GM12878 (cell line): ENCODE results near the gene CKS1B. TPM values are rescaled to one million over a fixed set of nuclear protein-coding genes. Genes with fewer than 3 reads are reported as not detected.

ENCODE experiments used
- ASH2L ChIP-seq: fragments of 300-600, 200-600 bp; sonication (generic); IDR thresholded peaks from 2 replicates; pipeline ENCODE4 v1.6.1; 2017; ENCODE audit warnings: low read depth, mild to moderate bottlenecking, borderline replicate concordance
- CBX5 ChIP-seq: sonication (generic); IDR thresholded peaks from 2 replicates; pipeline ENCODE4 v1.6.1; 2016; ENCODE audit warnings: low read depth, moderate library complexity, mild to moderate bottlenecking, inconsistent platforms
- CREM ChIP-seq: IDR thresholded peaks from 2 replicates; pipeline ENCODE4 v1.6.1; 2014; ENCODE audit warnings: antibody characterized with exemption, low read depth
- HCFC1 ChIP-seq: fragments of 150-350 bp; IDR thresholded peaks from 2 replicates; pipeline ENCODE4 v1.6.1; 2014; ENCODE audit warnings: low read length
- HDGF ChIP-seq: fragments of 450-650 bp; IDR thresholded peaks from 2 replicates; pipeline ENCODE4 v1.6.1; 2016; ENCODE audit warnings: antibody characterized with exemption
- MLLT1 ChIP-seq: fragments of 450-650 bp; IDR thresholded peaks from 2 replicates; pipeline ENCODE4 v1.6.1; 2016; ENCODE audit warnings: mild to moderate bottlenecking
- NFYB ChIP-seq: IDR thresholded peaks from 2 replicates; pipeline ENCODE4 v1.6.1; 2011; ENCODE audit warnings: low read depth, mild to moderate bottlenecking, low read length, improper control_type of control experiment, moderate library complexity; ENCODE audit not compliant: insufficient read depth
- PML ChIP-seq: IDR thresholded peaks from 2 replicates; pipeline ENCODE4 v1.6.1; 2012; ENCODE audit warnings: low read length, inconsistent platforms
- POLR2AphosphoS5 ChIP-seq: IDR thresholded peaks from 2 replicates; pipeline ENCODE4 v1.6.1; 2011; ENCODE audit warnings: mild to moderate bottlenecking, low read length, inconsistent platforms
- RAD21 ChIP-seq: IDR thresholded peaks from 2 replicates; pipeline ENCODE4 v1.6.1; 2011; ENCODE audit warnings: mild to moderate bottlenecking, low read depth, low read length, moderate library complexity; ENCODE audit not compliant: insufficient read depth
- RUNX3 ChIP-seq: IDR thresholded peaks from 2 replicates; pipeline ENCODE4 v1.6.1; 2012; ENCODE audit warnings: low read length, inconsistent platforms
- SMAD5 ChIP-seq: IDR thresholded peaks from 2 replicates; pipeline ENCODE4 v1.6.1; 2016; ENCODE audit warnings: antibody characterized with exemption, low read depth
- SMC3 ChIP-seq: IDR thresholded peaks from 2 replicates; pipeline ENCODE4 v1.6.1; 2011; ENCODE audit warnings: low read length, improper control_type of control experiment, borderline replicate concordance
- STAT3 ChIP-seq: IDR thresholded peaks from 2 replicates; pipeline ENCODE4 v1.6.1; 2011; ENCODE audit warnings: low read depth, low read length, improper control_type of control experiment
- ZBTB33 ChIP-seq: fragments of 450-650 bp; IDR thresholded peaks from 2 replicates; pipeline ENCODE4 v1.6.1; 2017; ENCODE audit warnings: mild to moderate bottlenecking
- ZNF207 ChIP-seq: fragments of 450-650 bp; IDR thresholded peaks from 2 replicates; pipeline ENCODE4 v1.6.1; 2014; ENCODE audit warnings: antibody characterized with exemption, mild to moderate bottlenecking, borderline replicate concordance
- polyA plus RNA-seq, 11 experiments: library from polyadenylated mRNA; depleted of rRNA in 4 of 11; unstranded in 6 of 11; stranded (reverse) in 5 of 11; fragments of >200 nt; fragmentation: Nextera tagmentation in 4 of 11; fragmentation: Illumina TruSeq in 1 of 11; extraction: Ambion mirVana in 4 of 11; extraction: Trizol in 1 of 11; gene quantifications; 1 replicate in 1 of 11; 2 replicates in 10 of 11; pipeline versions ENCODE4 v1.2.1 to v1.2.3, GENCODE V29; 2011 to 2016; ENCODE audit warnings: inconsistent platforms in 2 of 11, missing spikeins in 2 of 11, low read depth in 1 of 11
- total RNA-seq, 4 experiments: library from RNA; depleted of rRNA in 3 of 4; stranded (reverse); fragments of >200 nt in 3 of 4; fragmentation: Illumina TruSeq in 1 of 4; extraction: Trizol in 1 of 4; gene quantifications; 2 replicates each; pipeline versions ENCODE4 v1.2.1 to v1.2.3, GENCODE V29; 2013 to 2021
- TF ChIP-seq, protein P1 (sequence below): IDR thresholded peaks from 2 replicates; pipeline ENCODE4 v1.6.1; 2012; ENCODE audit warnings: low read length, inconsistent platforms
- TF ChIP-seq, protein P2 (sequence below): IDR thresholded peaks from 2 replicates; pipeline ENCODE4 v1.6.1; 2012; ENCODE audit warnings: improper control_type of control experiment, low read depth, low read length; ENCODE audit not compliant: insufficient replicate concordance
- TF ChIP-seq, protein P3 (sequence below): fragments of 450-650 bp; IDR thresholded peaks from 2 replicates; pipeline ENCODE4 v1.6.1; 2018; ENCODE audit warnings: borderline replicate concordance, mild to moderate bottlenecking; ENCODE audit not compliant: partially characterized antibody

Gene CKS1B
- total and polyA plus RNA-seq, 10 of the 15 experiments (the other 5 are each of a cell fraction or from before 2014, with no cell fraction given), result 125 to 608 (median 364) TPM

GRCh38 chr1:155006601-155007101 lies 32.2 kb downstream of the CKS1B start (continued):
- TF ChIP-seq NFYB (no peak), CBX5 (no peak), HCFC1 (peak; percentile 93), ZBTB33 (no peak), HDGF (peak; percentile 80; the same call in 1 of the 2 replicates), POLR2AphosphoS5 (no peak), ASH2L (no peak), RAD21 (no peak), SMAD5 (no peak), STAT3 (no peak), SMC3 (no peak), CREM (peak; percentile 84; the same call in 1 of the 2 replicates), RUNX3 (no peak), PML (no peak), MLLT1 (peak; percentile 42; the same call in 1 of the 2 replicates), ZNF207 (no peak)
- TF ChIP-seq, protein P1, sequence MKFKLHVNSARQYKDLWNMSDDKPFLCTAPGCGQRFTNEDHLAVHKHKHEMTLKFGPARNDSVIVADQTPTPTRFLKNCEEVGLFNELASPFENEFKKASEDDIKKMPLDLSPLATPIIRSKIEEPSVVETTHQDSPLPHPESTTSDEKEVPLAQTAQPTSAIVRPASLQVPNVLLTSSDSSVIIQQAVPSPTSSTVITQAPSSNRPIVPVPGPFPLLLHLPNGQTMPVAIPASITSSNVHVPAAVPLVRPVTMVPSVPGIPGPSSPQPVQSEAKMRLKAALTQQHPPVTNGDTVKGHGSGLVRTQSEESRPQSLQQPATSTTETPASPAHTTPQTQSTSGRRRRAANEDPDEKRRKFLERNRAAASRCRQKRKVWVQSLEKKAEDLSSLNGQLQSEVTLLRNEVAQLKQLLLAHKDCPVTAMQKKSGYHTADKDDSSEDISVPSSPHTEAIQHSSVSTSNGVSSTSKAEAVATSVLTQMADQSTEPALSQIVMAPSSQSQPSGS, result no peak
- TF ChIP-seq, protein P2, sequence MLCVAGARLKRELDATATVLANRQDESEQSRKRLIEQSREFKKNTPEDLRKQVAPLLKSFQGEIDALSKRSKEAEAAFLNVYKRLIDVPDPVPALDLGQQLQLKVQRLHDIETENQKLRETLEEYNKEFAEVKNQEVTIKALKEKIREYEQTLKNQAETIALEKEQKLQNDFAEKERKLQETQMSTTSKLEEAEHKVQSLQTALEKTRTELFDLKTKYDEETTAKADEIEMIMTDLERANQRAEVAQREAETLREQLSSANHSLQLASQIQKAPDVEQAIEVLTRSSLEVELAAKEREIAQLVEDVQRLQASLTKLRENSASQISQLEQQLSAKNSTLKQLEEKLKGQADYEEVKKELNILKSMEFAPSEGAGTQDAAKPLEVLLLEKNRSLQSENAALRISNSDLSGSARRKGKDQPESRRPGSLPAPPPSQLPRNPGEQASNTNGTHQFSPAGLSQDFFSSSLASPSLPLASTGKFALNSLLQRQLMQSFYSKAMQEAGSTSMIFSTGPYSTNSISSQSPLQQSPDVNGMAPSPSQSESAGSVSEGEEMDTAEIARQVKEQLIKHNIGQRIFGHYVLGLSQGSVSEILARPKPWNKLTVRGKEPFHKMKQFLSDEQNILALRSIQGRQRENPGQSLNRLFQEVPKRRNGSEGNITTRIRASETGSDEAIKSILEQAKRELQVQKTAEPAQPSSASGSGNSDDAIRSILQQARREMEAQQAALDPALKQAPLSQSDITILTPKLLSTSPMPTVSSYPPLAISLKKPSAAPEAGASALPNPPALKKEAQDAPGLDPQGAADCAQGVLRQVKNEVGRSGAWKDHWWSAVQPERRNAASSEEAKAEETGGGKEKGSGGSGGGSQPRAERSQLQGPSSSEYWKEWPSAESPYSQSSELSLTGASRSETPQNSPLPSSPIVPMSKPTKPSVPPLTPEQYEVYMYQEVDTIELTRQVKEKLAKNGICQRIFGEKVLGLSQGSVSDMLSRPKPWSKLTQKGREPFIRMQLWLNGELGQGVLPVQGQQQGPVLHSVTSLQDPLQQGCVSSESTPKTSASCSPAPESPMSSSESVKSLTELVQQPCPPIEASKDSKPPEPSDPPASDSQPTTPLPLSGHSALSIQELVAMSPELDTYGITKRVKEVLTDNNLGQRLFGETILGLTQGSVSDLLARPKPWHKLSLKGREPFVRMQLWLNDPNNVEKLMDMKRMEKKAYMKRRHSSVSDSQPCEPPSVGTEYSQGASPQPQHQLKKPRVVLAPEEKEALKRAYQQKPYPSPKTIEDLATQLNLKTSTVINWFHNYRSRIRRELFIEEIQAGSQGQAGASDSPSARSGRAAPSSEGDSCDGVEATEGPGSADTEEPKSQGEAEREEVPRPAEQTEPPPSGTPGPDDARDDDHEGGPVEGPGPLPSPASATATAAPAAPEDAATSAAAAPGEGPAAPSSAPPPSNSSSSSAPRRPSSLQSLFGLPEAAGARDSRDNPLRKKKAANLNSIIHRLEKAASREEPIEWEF, result no peak
- TF ChIP-seq, protein P3, sequence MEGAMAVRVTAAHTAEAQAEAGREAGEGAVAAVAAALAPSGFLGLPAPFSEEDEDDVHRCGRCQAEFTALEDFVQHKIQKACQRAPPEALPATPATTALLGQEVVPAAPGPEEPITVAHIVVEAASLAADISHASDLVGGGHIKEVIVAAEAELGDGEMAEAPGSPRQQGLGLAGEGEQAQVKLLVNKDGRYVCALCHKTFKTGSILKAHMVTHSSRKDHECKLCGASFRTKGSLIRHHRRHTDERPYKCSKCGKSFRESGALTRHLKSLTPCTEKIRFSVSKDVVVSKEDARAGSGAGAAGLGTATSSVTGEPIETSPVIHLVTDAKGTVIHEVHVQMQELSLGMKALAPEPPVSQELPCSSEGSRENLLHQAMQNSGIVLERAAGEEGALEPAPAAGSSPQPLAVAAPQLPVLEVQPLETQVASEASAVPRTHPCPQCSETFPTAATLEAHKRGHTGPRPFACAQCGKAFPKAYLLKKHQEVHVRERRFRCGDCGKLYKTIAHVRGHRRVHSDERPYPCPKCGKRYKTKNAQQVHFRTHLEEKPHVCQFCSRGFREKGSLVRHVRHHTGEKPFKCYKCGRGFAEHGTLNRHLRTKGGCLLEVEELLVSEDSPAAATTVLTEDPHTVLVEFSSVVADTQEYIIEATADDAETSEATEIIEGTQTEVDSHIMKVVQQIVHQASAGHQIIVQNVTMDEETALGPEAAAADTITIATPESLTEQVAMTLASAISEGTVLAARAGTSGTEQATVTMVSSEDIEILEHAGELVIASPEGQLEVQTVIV, result no peak
